H1 (cell line): ENCODE results near the gene TAC1. TPM values are rescaled to one million over a fixed set of nuclear protein-coding genes. Genes with fewer than 3 reads are reported as not detected.
A peak's percentile ranks its signal among the peaks of the same experiment; 100 is the strongest.

Experiments
- CTCF ChIA-PET: fragments of 300-600 bp; sonication (Branson Sonifier 250); formaldehyde crosslinking; loops from one replicate; lab custom pipeline; 2021; ENCODE audit not compliant: partially characterized antibody; lab: Charles Lee
- POLR2A ChIA-PET: fragments of 300-600 bp; sonication (Branson Sonifier 250); formaldehyde crosslinking; loops from one replicate; lab custom pipeline; 2021; ENCODE audit warnings: inconsistent platforms; ENCODE audit not compliant: partially characterized antibody; lab: Charles Lee
- DNase-seq, 2 experiments: peaks; one replicate each; pipeline versions ENCODE4 v3.0.0 to v3.0.0-alpha.2; 2010 to 2022; ENCODE audit warnings: low spot score in 2 of 2, low read depth in 1 of 2, mixed read lengths in 1 of 2
- FAIRE-seq: peaks from 2 replicates; lab custom pipeline; 2011; peaks lifted over from hg19 to GRCh38; lab: Jason Lieb, UNC
- H2AFZ ChIP-seq: 2 replicates; pipeline ENCODE4 v1.8.1; 2012; ENCODE audit warnings: low read length, inconsistent platforms
- H2AK5ac ChIP-seq: 2 replicates; pipeline ENCODE4 v1.6.1; 2013; ENCODE audit warnings: low read depth, low read length
- H2BK120ac ChIP-seq: replicated peaks from 2 replicates; pipeline ENCODE3; 2013; ENCODE audit warnings: low read depth, low read length, inconsistent platforms
- H2BK12ac ChIP-seq: 2 replicates; pipeline ENCODE4 v1.6.1; 2013; ENCODE audit warnings: low read depth, low read length
- H2BK15ac ChIP-seq: 2 replicates; pipeline ENCODE4 v1.6.1; 2013; ENCODE audit warnings: low read length
- H2BK20ac ChIP-seq: 2 replicates; pipeline ENCODE4 v1.6.1; 2013; ENCODE audit warnings: low read length
- H2BK5ac ChIP-seq: 2 replicates; pipeline ENCODE4 v1.6.1; 2013; ENCODE audit warnings: low read depth, low read length
- H3K14ac ChIP-seq: 2 replicates; pipeline ENCODE4 v1.6.1; 2013; ENCODE audit warnings: inconsistent platforms; ENCODE audit not compliant: insufficient read length
- H3K18ac ChIP-seq: 2 replicates; pipeline ENCODE4 v1.6.1; 2013; ENCODE audit warnings: low read length; ENCODE audit errors: extremely low read depth
- H3K23ac ChIP-seq: 2 replicates; pipeline ENCODE4 v1.6.1; 2013; ENCODE audit warnings: inconsistent platforms; ENCODE audit not compliant: insufficient read length
- H3K23me2 ChIP-seq: 2 replicates; pipeline ENCODE4 v1.6.1; 2013; ENCODE audit warnings: low read depth, low read length
- H3K27ac ChIP-seq: 2 replicates; pipeline ENCODE4 v1.6.1; 2011; ENCODE audit warnings: low read depth, low read length, inconsistent platforms
- H3K27me3 ChIP-seq, 4 experiments: replicated peaks in 1 of 4; 1 replicate in 1 of 4; 2 replicates in 3 of 4; pipeline versions ENCODE4 v1.6.1 to v1.8.1; 2011 to 2013; ENCODE audit warnings: low read length in 3 of 4, mild to moderate bottlenecking in 3 of 4, inconsistent platforms in 2 of 4, mixed read lengths in 2 of 4, moderate library complexity in 1 of 4; ENCODE audit not compliant: control insufficient read depth in 3 of 4, insufficient read depth in 3 of 4; ENCODE audit errors: extremely low read depth in 1 of 4
- H3K36me3 ChIP-seq, 4 experiments: 2 replicates each; pipeline versions ENCODE4 v1.6.1 to v1.8.1; 2011 to 2013; ENCODE audit warnings: mild to moderate bottlenecking in 4 of 4, low read length in 3 of 4, moderate library complexity in 2 of 4, control low read depth in 1 of 4, inconsistent platforms in 1 of 4; ENCODE audit not compliant: insufficient read depth in 4 of 4, control insufficient read depth in 2 of 4
- H3K4ac ChIP-seq: replicated peaks from 2 replicates; pipeline ENCODE3; 2013; ENCODE audit warnings: low read length, low read depth, mixed read lengths, inconsistent platforms; ENCODE audit not compliant: insufficient read length
- H3K4me1 ChIP-seq, 4 experiments: replicated peaks in 1 of 4; 1 replicate in 1 of 4; 2 replicates in 3 of 4; pipeline versions ENCODE4 v1.6.1 to v1.8.1; 2011 to 2013; ENCODE audit warnings: low read length in 3 of 4, inconsistent platforms in 2 of 4, mixed read lengths in 1 of 4; ENCODE audit not compliant: insufficient read depth in 4 of 4, control insufficient read depth in 3 of 4
- H3K4me2 ChIP-seq, 2 experiments: 2 replicates each; pipeline versions ENCODE4 v1.6.1 to v1.8.1; 2011 to 2013; ENCODE audit warnings: low read depth in 2 of 2, low read length in 2 of 2, control low read depth in 1 of 2, inconsistent platforms in 1 of 2, mild to moderate bottlenecking in 1 of 2; ENCODE audit not compliant: insufficient read depth in 1 of 2
- H3K4me3 ChIP-seq, 4 experiments: fragments of 200-600, 300-600 bp in 1 of 4; sonication (generic), shearing (Covaris generic), sonication (Bioruptor Twin) in 1 of 4; 2 replicates each; pipeline versions ENCODE4 v1.5.1 to v1.8.1; 2011 to 2016; ENCODE audit warnings: low read length in 4 of 4, low read depth in 3 of 4, control low read depth in 2 of 4, inconsistent platforms in 2 of 4, mild to moderate bottlenecking in 2 of 4, mixed read lengths in 1 of 4, moderate library complexity in 1 of 4; ENCODE audit not compliant: insufficient read depth in 2 of 4; ENCODE audit errors: extremely low read depth in 1 of 4
- H3K56ac ChIP-seq: replicated peaks from 2 replicates; pipeline ENCODE3; 2013; ENCODE audit warnings: low read depth, mild to moderate bottlenecking, mixed read lengths, low read length, inconsistent platforms; ENCODE audit not compliant: insufficient read length
- H3K79me1 ChIP-seq: 2 replicates; pipeline ENCODE4 v1.6.1; 2013; ENCODE audit warnings: low read depth, low read length, control low read depth
- H3K79me2 ChIP-seq, 2 experiments: 2 replicates each; pipeline versions ENCODE4 v1.6.1 to v1.8.1; 2012 to 2013; ENCODE audit warnings: low read length in 2 of 2, mild to moderate bottlenecking in 2 of 2, inconsistent platforms in 1 of 2; ENCODE audit not compliant: insufficient read depth in 2 of 2, control insufficient read depth in 1 of 2
- H3K9ac ChIP-seq, 4 experiments: replicated peaks in 1 of 4; 1 replicate in 1 of 4; 2 replicates in 3 of 4; pipeline versions ENCODE4 v1.6.1 to v1.8.1; 2011 to 2013; ENCODE audit warnings: low read depth in 3 of 4, low read length in 3 of 4, control low read depth in 2 of 4, mild to moderate bottlenecking in 2 of 4, moderate library complexity in 2 of 4, inconsistent platforms in 1 of 4; ENCODE audit errors: extremely low read depth in 1 of 4
- H3K9me3 ChIP-seq, 2 experiments: 2 replicates each; pipeline versions ENCODE4 v1.6.1 to v1.8.1; 2012 to 2013; ENCODE audit warnings: mild to moderate bottlenecking in 2 of 2, moderate library complexity in 2 of 2, control low read depth in 1 of 2, inconsistent platforms in 1 of 2, low read depth in 1 of 2, low read length in 1 of 2, mixed read lengths in 1 of 2; ENCODE audit not compliant: insufficient read depth in 2 of 2
- H4K20me1 ChIP-seq, 2 experiments: replicated peaks in 1 of 2; 2 replicates each; pipeline versions ENCODE3 to v1.8.1; 2011 to 2013; ENCODE audit warnings: inconsistent platforms in 2 of 2, low read length in 2 of 2, mild to moderate bottlenecking in 1 of 2; ENCODE audit not compliant: insufficient read depth in 2 of 2, control insufficient read depth in 1 of 2
- H4K5ac ChIP-seq: 2 replicates; pipeline ENCODE4 v1.6.1; 2013; ENCODE audit warnings: low read length, low read depth, mixed read lengths, inconsistent platforms; ENCODE audit not compliant: insufficient read length
- H4K8ac ChIP-seq: 2 replicates; pipeline ENCODE4 v1.8.0; 2013; ENCODE audit warnings: mild to moderate bottlenecking, moderate library complexity, low read length, inconsistent platforms; ENCODE audit not compliant: insufficient read depth; ENCODE audit errors: extremely low read depth
- H4K91ac ChIP-seq: replicated peaks from 2 replicates; pipeline ENCODE3; 2013; ENCODE audit warnings: low read length, mixed read lengths, inconsistent platforms; ENCODE audit not compliant: insufficient read length
- CEBPB ChIP-seq: IDR thresholded peaks from 2 replicates; pipeline ENCODE4 v1.6.1; 2012; ENCODE audit warnings: low read depth, low read length
- EP300 ChIP-seq, 2 experiments: IDR thresholded peaks; 1 replicate in 1 of 2; 2 replicates in 1 of 2; pipeline ENCODE4 v1.6.1; 2011 to 2012; ENCODE audit warnings: low read depth in 2 of 2, low read length in 2 of 2, mild to moderate bottlenecking in 2 of 2, borderline replicate concordance in 1 of 2, inconsistent platforms in 1 of 2, moderate library complexity in 1 of 2
- MAFK ChIP-seq: IDR thresholded peaks from 2 replicates; pipeline ENCODE4 v1.6.1; 2012; ENCODE audit warnings: low read depth, mild to moderate bottlenecking, improper control_type of control experiment, low read length
- MAX ChIP-seq: IDR thresholded peaks from 2 replicates; pipeline ENCODE4 v1.6.1; 2012; ENCODE audit warnings: inconsistent platforms
- PHF8 ChIP-seq: fragments of 200-600 bp; sonication (generic); conservative IDR thresholded peaks from 2 replicates; pipeline ENCODE4 v1.7.1; 2012; ENCODE audit warnings: low read depth, mild to moderate bottlenecking, inconsistent platforms, low read length, moderate library complexity
- RNF2 ChIP-seq: fragments of 200-900, 300-1000 bp; sonication (generic); IDR thresholded peaks from 2 replicates; pipeline ENCODE4 v1.7.1; 2016; ENCODE audit warnings: borderline replicate concordance, low read depth, mild to moderate bottlenecking, antibody characterized with exemption, low read length; ENCODE audit not compliant: poor library complexity, severe bottlenecking; ENCODE audit errors: missing control alignments
- SIN3A ChIP-seq, 2 experiments: IDR thresholded peaks in 1 of 2; conservative IDR thresholded peaks in 1 of 2; 2 replicates each; pipeline ENCODE4 v1.6.1; 2011 to 2012; ENCODE audit warnings: low read length in 2 of 2, improper control_type of control experiment in 1 of 2, low read depth in 1 of 2, mild to moderate bottlenecking in 1 of 2
- WGBS, 2 experiments: shearing (Covaris generic) in 1 of 2; methylation state at CpG; one replicate each; pipeline versions ENCODE4 v1.1.6 to v1.1.7; 2013 to 2015; ENCODE audit warnings: low lambda C conversion rate in 2 of 2, mixed read lengths in 2 of 2, inconsistent platforms in 1 of 2, low coverage in 1 of 2, missing lambda C conversion rate in 1 of 2; ENCODE audit not compliant: insufficient replicate concordance in 2 of 2, insufficient coverage in 1 of 2, insufficient read length in 1 of 2; ENCODE audit errors: extremely low coverage in 1 of 2, missing lambda C conversion rate in 1 of 2; 5-methylcytosine and 5-hydroxymethylcytosine counted together
- polyA plus RNA-seq, 7 experiments: library from polyadenylated mRNA; depleted of rRNA in 3 of 7; stranded (reverse) in 5 of 7; unstranded in 2 of 7; fragments of >200 nt in 5 of 7; fragments of 200-250 nt in 2 of 7; gene quantifications; 1 replicate in 5 of 7; 2 replicates in 1 of 7; 4 replicates in 1 of 7; pipeline versions ENCODE4 v1.2.1 to v1.2.3, GENCODE V29; 2011 to 2013; ENCODE audit warnings: missing spikeins in 2 of 7, mixed read lengths in 2 of 7
- total RNA-seq: library from RNA; stranded (reverse); fragmentation: NEBNext Ultra II Directional; extraction: Animal tissue kit (Norgen Biotek cat#: 25700); gene quantifications from 2 replicates; pipeline ENCODE4 v1.2.1, GENCODE V29; 2021

TAC1 gene
- total and polyA plus RNA-seq, 2 of the 8 experiments (the other 6 are each of a cell fraction or from before 2014, with no cell fraction given), result 1.7 to 4.3 TPM

GRCh38 chr7:97757824-97758223 is 25.9 kb downstream of the TAC1 start:
- H2AK5ac ChIP-seq, result no peak overlapping the region
- ChIA-PET CTCF (interaction anchor here (1.0 to 1.3 kb wide), 2 partner anchors 14 to 87 kb away, joined by 3 read pairs; no protein-coding TSS in a partner anchor), POLR2A (no interaction called here)
- no peak overlapping the region for H2BK5ac ChIP-seq
- H4K91ac ChIP-seq, result no peak overlapping the region
- H3K27ac ChIP-seq, result no peak overlapping the region
- no peak overlapping the region for H4K8ac ChIP-seq
- peak overlapping the region; percentile 64; the same call in 1 of the 2 replicates for H2AFZ ChIP-seq
- no peak overlapping the region for H3K56ac ChIP-seq
- H3K9ac ChIP-seq, result no peak overlapping the region
- no peak overlapping the region for H4K5ac ChIP-seq
- FAIRE-seq (no peak), DNase-seq (no peak)
- no peaks in the 10 kb centered on the region for H3K27me3 ChIP-seq
- no peak overlapping the region for H2BK120ac ChIP-seq
- H3K23ac ChIP-seq, result no peak overlapping the region
- H2BK12ac ChIP-seq, result no peak overlapping the region
- no peaks in the 10 kb centered on the region for H3K79me2 ChIP-seq
- no peaks in the 10 kb centered on the region for H3K36me3 ChIP-seq
- no peak overlapping the region for H3K4me2 ChIP-seq
- no peaks in the 10 kb centered on the region for H3K4me1 ChIP-seq
- H3K18ac ChIP-seq, result no peak overlapping the region
- H3K79me1 ChIP-seq, result no peaks in the 10 kb centered on the region
- no peaks in the 10 kb centered on the region for H3K9me3 ChIP-seq
- WGBS, 2 experiments, result 85% methylated on average over 2 of the region's 2 CpGs; no CpG with 5 or more reads in 1 of the 2 experiments
- no peaks in the 10 kb centered on the region for H4K20me1 ChIP-seq
- no peak overlapping the region for H3K14ac ChIP-seq
- H2BK15ac ChIP-seq, result no peak overlapping the region
- H3K4me3 ChIP-seq, result no peak overlapping the region
- no peaks in the 10 kb centered on the region for H3K23me2 ChIP-seq
- H2BK20ac ChIP-seq, result no peak overlapping the region
- no peak overlapping the region for H3K4ac ChIP-seq
- no peak for TF ChIP-seq CEBPB
- TF ChIP-seq RNF2, result no peak
- no peak for TF ChIP-seq SIN3A (conservative IDR thresholded peaks at IDR 0.05 in 1 of 2, IDR thresholded peaks at IDR 0.05 in 1 of 2; ENCODE audit: low read depth in 1 of 2, low read length in 2 of 2)
- TF ChIP-seq MAX, result no peak
- TF ChIP-seq EP300 (IDR thresholded peaks at IDR 0.05; ENCODE audit: borderline replicate concordance in 1 of 2, low read depth in 2 of 2, low read length in 2 of 2), result no peak
- TF ChIP-seq PHF8, result no peak
- no peak for TF ChIP-seq MAFK
